Activated B cell treated with CpG ODN at 0.5 μM for 24 hours (primary cell): ENCODE measurements around the gene SHROOM2. TPM values are rescaled to one million over a fixed set of nuclear protein-coding genes. Genes with fewer than 3 reads are reported as not detected.

ENCODE experiments used
- ATAC-seq: fragments of 200-7000 bp; cut with Tn5 transposase; one replicate; pipeline ENCODE4 v1.10.0; 2021; ENCODE audit warnings: low read depth, mild to moderate bottlenecking, moderate library complexity
- CTCF ChIA-PET: fragments of 350-600 bp; sonication (Branson Sonifier 250); formaldehyde crosslinking; loops from one replicate; lab custom pipeline; 2021; ENCODE audit warnings: antibody characterized with exemption; lab: Charles Lee
- POLR2A ChIA-PET: fragments of 350-600 bp; sonication (Branson Sonifier 250); formaldehyde crosslinking; loops from one replicate; lab custom pipeline; 2021; ENCODE audit warnings: antibody characterized with exemption; lab: Charles Lee
- DNase-seq: peaks from one replicate; pipeline ENCODE4 v3.0.0; 2022
- H3K27ac Mint-ChIP-seq: one replicate; pipeline ENCODE4 v1.8.0; 2020; ENCODE audit warnings: mixed read lengths
- H3K27me3 Mint-ChIP-seq: one replicate; pipeline ENCODE4 v1.8.0; 2021; ENCODE audit warnings: mixed read lengths
- H3K36me3 Mint-ChIP-seq: one replicate; pipeline ENCODE4 v1.8.0; 2021; ENCODE audit warnings: low read depth, mixed read lengths
- H3K4me1 Mint-ChIP-seq: one replicate; pipeline ENCODE4 v1.8.0; 2021; ENCODE audit warnings: mixed read lengths
- H3K4me3 Mint-ChIP-seq: one replicate; pipeline ENCODE4 v1.8.0; 2020; ENCODE audit warnings: mild to moderate bottlenecking, mixed read lengths
- H3K9me3 Mint-ChIP-seq: one replicate; pipeline ENCODE4 v1.8.0; 2020; ENCODE audit warnings: mixed read lengths
- intact Hi-C: fragments of 100-400 bp; cut with micrococcal nuclease; formaldehyde crosslinking; loops from one replicate; pipeline ENCODE4 v1.15.1; 2024
- total RNA-seq: library from RNA; stranded (reverse); gene quantifications from 2 replicates; pipeline ENCODE4 v1.2.3, GENCODE V29; 2022
- TF ChIP-seq, protein P1 (sequence below): fragments of 200-600 bp; IDR thresholded peaks from one replicate; pipeline ENCODE4 v1.8.0; 2022; ENCODE audit warnings: antibody characterized with exemption, mild to moderate bottlenecking

Gene SHROOM2
- total RNA-seq, 1 donor from 2014 or later = not detected

- H3K9me3 Mint-ChIP-seq = no peaks in the 10 kb centered on the region
- peaks cover 4% of the 10 kb centered on the region for H3K27me3 Mint-ChIP-seq
- ATAC-seq (no peak), DNase-seq (no peak)
- H3K4me1 Mint-ChIP-seq = peaks cover 7% of the 10 kb centered on the region
- H3K4me3 Mint-ChIP-seq = no peak overlapping the region
- CTCF ChIA-PET = no interaction called here
- no peak overlapping the region for H3K27ac Mint-ChIP-seq
- POLR2A ChIA-PET = no interaction called here
- intact Hi-C loops = no loop called here
- H3K36me3 Mint-ChIP-seq = no peaks in the 10 kb centered on the region
- TF ChIP-seq, protein P1, sequence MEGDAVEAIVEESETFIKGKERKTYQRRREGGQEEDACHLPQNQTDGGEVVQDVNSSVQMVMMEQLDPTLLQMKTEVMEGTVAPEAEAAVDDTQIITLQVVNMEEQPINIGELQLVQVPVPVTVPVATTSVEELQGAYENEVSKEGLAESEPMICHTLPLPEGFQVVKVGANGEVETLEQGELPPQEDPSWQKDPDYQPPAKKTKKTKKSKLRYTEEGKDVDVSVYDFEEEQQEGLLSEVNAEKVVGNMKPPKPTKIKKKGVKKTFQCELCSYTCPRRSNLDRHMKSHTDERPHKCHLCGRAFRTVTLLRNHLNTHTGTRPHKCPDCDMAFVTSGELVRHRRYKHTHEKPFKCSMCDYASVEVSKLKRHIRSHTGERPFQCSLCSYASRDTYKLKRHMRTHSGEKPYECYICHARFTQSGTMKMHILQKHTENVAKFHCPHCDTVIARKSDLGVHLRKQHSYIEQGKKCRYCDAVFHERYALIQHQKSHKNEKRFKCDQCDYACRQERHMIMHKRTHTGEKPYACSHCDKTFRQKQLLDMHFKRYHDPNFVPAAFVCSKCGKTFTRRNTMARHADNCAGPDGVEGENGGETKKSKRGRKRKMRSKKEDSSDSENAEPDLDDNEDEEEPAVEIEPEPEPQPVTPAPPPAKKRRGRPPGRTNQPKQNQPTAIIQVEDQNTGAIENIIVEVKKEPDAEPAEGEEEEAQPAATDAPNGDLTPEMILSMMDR = no peak
These were observed 175.5 kb downstream of the SHROOM2 start for GRCh38 chrX:9961750-9962149.

- H3K9me3 Mint-ChIP-seq = no peaks in the 10 kb centered on the region
- H3K4me1 Mint-ChIP-seq = no peaks in the 10 kb centered on the region
- H3K36me3 Mint-ChIP-seq = no peaks in the 10 kb centered on the region
- no peaks in the 10 kb centered on the region for H3K27me3 Mint-ChIP-seq
- ChIA-PET POLR2A (no interaction called here), CTCF (no interaction called here)
- TF ChIP-seq, protein P1 = no peak
- DNase-seq = no peak
- no peak within 1 kb of the TSS for H3K27ac Mint-ChIP-seq
- H3K4me3 Mint-ChIP-seq = no peak within 1 kb of the TSS
- no peak for ATAC-seq
- intact Hi-C loops = no loop called here
These were observed 180.7 kb downstream of the SHROOM2 start, which contains the start of gene CLDN34 for GRCh38 chrX:9966775-9967408. TSS of gene CLDN34 (plus strand) at chrX:9967358. CDS start at chrX:9967358, 0 bp downstream.

DNA sequence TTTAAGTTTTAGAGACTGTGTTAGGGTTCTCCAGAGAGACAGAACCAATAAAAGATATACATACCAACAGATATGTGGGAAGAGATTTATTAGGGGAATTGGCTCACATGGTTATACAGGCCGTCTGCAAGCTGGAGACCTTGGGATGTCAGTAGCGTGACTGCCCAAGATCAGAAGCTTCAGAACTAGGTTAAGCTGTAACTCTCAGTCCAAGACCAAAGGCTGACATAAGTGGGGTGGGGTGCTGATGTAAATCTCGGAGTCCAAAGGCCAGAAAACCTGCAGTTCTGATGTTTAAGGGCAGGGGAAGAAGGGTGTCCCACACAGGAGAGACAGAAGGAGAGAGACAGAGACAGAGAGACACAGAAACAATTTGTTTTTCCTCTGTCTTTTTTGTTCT is 191.4 kb downstream of the SHROOM2 start:
- H3K9me3 Mint-ChIP-seq = peaks cover 3% of the 10 kb centered on the region
- no peak overlapping the region for H3K27ac Mint-ChIP-seq
- peaks cover 23% of the 10 kb centered on the region for H3K4me1 Mint-ChIP-seq
- TF ChIP-seq, protein P1 = no peak
- no peaks in the 10 kb centered on the region for H3K36me3 Mint-ChIP-seq
- ChIA-PET CTCF (no interaction called here), POLR2A (no interaction called here)
- H3K27me3 Mint-ChIP-seq = no peaks in the 10 kb centered on the region
- DNase-seq (no peak), ATAC-seq (no peak)
- intact Hi-C loops = no loop called here
- H3K4me3 Mint-ChIP-seq = no peak overlapping the region

DNA sequence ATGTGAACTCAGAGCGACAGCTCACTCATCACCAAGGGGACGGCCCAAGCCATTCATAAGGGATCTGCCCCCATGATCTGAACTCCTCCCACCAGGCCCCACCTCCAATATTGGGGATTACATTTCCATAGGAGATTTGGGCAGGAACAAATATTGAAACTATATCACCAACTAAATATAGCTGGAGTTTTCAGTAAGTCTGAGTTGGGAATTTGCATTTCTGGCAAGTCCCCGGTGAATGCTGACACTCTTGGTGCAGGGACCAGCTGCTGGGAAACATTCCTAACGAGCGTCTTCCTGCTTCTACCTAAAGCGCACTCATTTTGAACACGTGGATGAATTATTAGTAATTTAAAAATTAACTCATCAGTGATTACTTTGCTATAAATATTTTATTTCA is 194.2 kb downstream of the SHROOM2 start:
- intact Hi-C loops = loop anchor here (2.0 to 10.0 kb wide), 4 partner anchors 38 to 1236 kb away; partner anchors contain the start of gene HCCS
- no peak for ATAC-seq
- CTCF ChIA-PET = no interaction called here
- H3K4me1 Mint-ChIP-seq = peaks cover 31% of the 10 kb centered on the region
- DNase-seq = no peak
- H3K4me3 Mint-ChIP-seq = no peak overlapping the region
- no peaks in the 10 kb centered on the region for H3K36me3 Mint-ChIP-seq
- H3K27ac Mint-ChIP-seq = no peak overlapping the region
- no peaks in the 10 kb centered on the region for H3K9me3 Mint-ChIP-seq
- no peaks in the 10 kb centered on the region for H3K27me3 Mint-ChIP-seq
- TF ChIP-seq, protein P1 = no peak
- POLR2A ChIA-PET = no interaction called here

GRCh38 chrX:9980927-9981326 is 194.7 kb downstream of the SHROOM2 start:
- ATAC-seq (no peak), DNase-seq (no peak)
- CTCF ChIA-PET = no interaction called here
- intact Hi-C loops = loop anchor here (2.0 to 10.0 kb wide), 4 partner anchors 38 to 1236 kb away; partner anchors contain the start of gene HCCS
- peaks cover 36% of the 10 kb centered on the region for H3K4me1 Mint-ChIP-seq
- H3K4me3 Mint-ChIP-seq = peak overlapping the region; percentile 24
- H3K36me3 Mint-ChIP-seq = no peaks in the 10 kb centered on the region
- TF ChIP-seq, protein P1 = no peak
- no peaks in the 10 kb centered on the region for H3K27me3 Mint-ChIP-seq
- H3K9me3 Mint-ChIP-seq = no peaks in the 10 kb centered on the region
- POLR2A ChIA-PET = interaction anchor here (0.7 kb wide), 1 partner anchor 1359 kb away, joined by 3 read pairs; no protein-coding TSS in a partner anchor
- peak overlapping the region; percentile 69 for H3K27ac Mint-ChIP-seq
